ENCODE results near the gene CHCHD6.

CHCHD6 gene

GRCh38 chr3:126963261-126964190 is 259.5 kb downstream of the CHCHD6 start:
- no peak for DNase-seq

- no peak for DNase-seq
These were observed 260.2 kb downstream of the CHCHD6 start for GRCh38 chr3:126964261-126964660.

GRCh38 chr3:126964950-126965349 is 260.9 kb downstream of the CHCHD6 start:
- no peak for DNase-seq

GRCh38 chr3:126965526-126966080 is 261.6 kb downstream of the CHCHD6 start:
- DNase-seq = no peak

- DNase-seq = no peak
These were observed 263.3 kb downstream of the CHCHD6 start for GRCh38 chr3:126967386-126967785.

- no peak for DNase-seq
These were observed 264.7 kb downstream of the CHCHD6 start for GRCh38 chr3:126968391-126969390.

- DNase-seq = no peak
These were observed 265.5 kb downstream of the CHCHD6 start for GRCh38 chr3:126969586-126969985.

- no peak for DNase-seq
These were observed 266.1 kb downstream of the CHCHD6 start for GRCh38 chr3:126970101-126970500.

- DNase-seq = no peak
These were observed 266.9 kb downstream of the CHCHD6 start for GRCh38 chr3:126970921-126971320.

- DNase-seq = no peak
These were observed 267.9 kb downstream of the CHCHD6 start for GRCh38 chr3:126971891-126972351.

- no peak for DNase-seq
These were observed 268.8 kb downstream of the CHCHD6 start for GRCh38 chr3:126972866-126973265.

GRCh38 chr3:126973814-126974213 is 269.8 kb downstream of the CHCHD6 start:
- no peak for DNase-seq

GRCh38 chr3:126974756-126975155 is 270.7 kb downstream of the CHCHD6 start:
- no peak for DNase-seq

- DNase-seq = no peak
These were observed 272.9 kb downstream of the CHCHD6 start for GRCh38 chr3:126976906-126977305.

- DNase-seq = no peak
These were observed 273.8 kb downstream of the CHCHD6 start for GRCh38 chr3:126977821-126978220.

GRCh38 chr3:126978291-126978690 is 274.3 kb downstream of the CHCHD6 start:
- DNase-seq = no peak

GRCh38 chr3:126979046-126979628 is 275.1 kb downstream of the CHCHD6 start:
- DNase-seq = no peak

- DNase-seq = no peak
These were observed 276.3 kb downstream of the CHCHD6 start for GRCh38 chr3:126980266-126980811.

GRCh38 chr3:126982126-126982470 is 278.1 kb downstream of the CHCHD6 start:
- peak; percentile 57 for DNase-seq

- peak; percentile 81 for DNase-seq
These were observed 278.6 kb downstream of the CHCHD6 start, which contains the start of gene PLXNA1 for GRCh38 chr3:126982471-126983175. PLXNA1 (plus strand) TSS chr3:126983115; CDS start chr3:126988594, 5,479 bp downstream.

GRCh38 chr3:126983276-126983652 is 279.2 kb downstream of the CHCHD6 start:
- DNase-seq = no peak
